MM.1S (cell line): ENCODE measurements around the gene DLGAP1.

Experiments
- CTCF ChIP-seq: fragments of 300-600 bp; sonication (generic); IDR thresholded peaks from 2 replicates; pipeline ENCODE4 v1.5.1; 2016; ENCODE audit warnings: antibody characterized with exemption, low read length, mixed read lengths
- EZH2phosphoT487 ChIP-seq: fragments of 300-600 bp; sonication (generic); IDR thresholded peaks from 2 replicates; pipeline ENCODE4 v1.6.1; 2018; ENCODE audit warnings: antibody characterized with exemption, low read length

GRCh38 chr18:3604235-3604497, 850.9 kb downstream of the DLGAP1 start:
- no peak for TF ChIP-seq CTCF
- no peak for TF ChIP-seq EZH2phosphoT487
